Endothelial cell (in vitro differentiated cells): ENCODE results near the gene STIM1. TPM values are rescaled to one million over a fixed set of nuclear protein-coding genes. Genes with fewer than 3 reads are reported as not detected.

Experiments
- DNase-seq: peaks from one replicate; pipeline ENCODE4 v3.0.0; 2021; ENCODE audit warnings: low spot score
- H3K27ac Mint-ChIP-seq: one replicate; pipeline ENCODE4 v1.8.0; 2021; ENCODE audit warnings: mixed read lengths, inconsistent platforms; ENCODE audit not compliant: unreplicated experiment
- H3K27me3 Mint-ChIP-seq: one replicate; pipeline ENCODE4 v1.8.0; 2021; ENCODE audit warnings: mild to moderate bottlenecking, moderate library complexity, mixed read lengths, inconsistent platforms; ENCODE audit not compliant: unreplicated experiment
- H3K36me3 Mint-ChIP-seq: one replicate; pipeline ENCODE4 v1.8.0; 2021; ENCODE audit warnings: mild to moderate bottlenecking, low read depth, mixed read lengths, inconsistent platforms; ENCODE audit not compliant: unreplicated experiment
- H3K4me1 Mint-ChIP-seq: one replicate; pipeline ENCODE4 v1.8.0; 2021; ENCODE audit warnings: mild to moderate bottlenecking, mixed read lengths, inconsistent platforms; ENCODE audit not compliant: unreplicated experiment
- H3K4me3 Mint-ChIP-seq: one replicate; pipeline ENCODE4 v1.8.0; 2021; ENCODE audit warnings: mild to moderate bottlenecking, mixed read lengths, inconsistent platforms; ENCODE audit not compliant: unreplicated experiment
- H3K9me3 Mint-ChIP-seq: one replicate; pipeline ENCODE4 v1.8.0; 2021; ENCODE audit warnings: mixed read lengths, inconsistent platforms; ENCODE audit not compliant: unreplicated experiment
- total RNA-seq: library from RNA; stranded (reverse); fragmentation: NEBNext Ultra II Directional; extraction: Animal tissue kit (Norgen Biotek cat#: 25700); gene quantifications from one replicate; pipeline ENCODE4 v1.2.1, GENCODE V29; 2021; ENCODE audit not compliant: unreplicated experiment
- TF ChIP-seq, protein P1 (sequence below): fragments of 200-600 bp; sonication (generic); IDR thresholded peaks from one replicate; pipeline ENCODE4 v1.5.0; 2021; ENCODE audit warnings: antibody characterized with exemption; ENCODE audit not compliant: unreplicated experiment

STIM1 gene
- total RNA-seq, 1 donor from 2014 or later: 35.9 TPM

DNA sequence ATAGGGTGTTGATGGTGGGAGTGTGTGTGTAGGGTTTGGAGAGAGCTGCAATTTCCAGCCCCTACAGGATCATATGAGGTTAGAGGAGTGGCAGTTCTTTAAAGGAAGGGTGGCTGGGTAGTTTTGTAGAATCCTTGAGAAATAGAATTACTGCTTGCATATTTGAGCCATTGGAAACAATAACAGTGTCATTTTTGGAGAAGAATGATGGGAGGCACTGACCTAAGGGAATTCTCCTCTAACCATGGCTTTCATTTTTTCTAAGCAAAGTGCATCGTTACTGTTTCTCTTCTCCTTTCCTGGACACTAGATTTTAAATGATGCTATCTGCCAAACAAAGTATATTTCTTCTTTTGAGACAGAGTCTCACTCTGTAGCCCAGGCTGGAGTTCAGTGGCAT is 172.3 kb downstream of the STIM1 start:
- Mint-ChIP-seq H3K27me3 (no peaks in the 10 kb centered on the region), H3K9me3 (no peaks in the 10 kb centered on the region), H3K4me3 (no peak overlapping the region), H3K4me1 (peaks cover 17% of the 10 kb centered on the region), H3K27ac (no peak overlapping the region), H3K36me3 (no peaks in the 10 kb centered on the region)
- TF ChIP-seq, protein P1, sequence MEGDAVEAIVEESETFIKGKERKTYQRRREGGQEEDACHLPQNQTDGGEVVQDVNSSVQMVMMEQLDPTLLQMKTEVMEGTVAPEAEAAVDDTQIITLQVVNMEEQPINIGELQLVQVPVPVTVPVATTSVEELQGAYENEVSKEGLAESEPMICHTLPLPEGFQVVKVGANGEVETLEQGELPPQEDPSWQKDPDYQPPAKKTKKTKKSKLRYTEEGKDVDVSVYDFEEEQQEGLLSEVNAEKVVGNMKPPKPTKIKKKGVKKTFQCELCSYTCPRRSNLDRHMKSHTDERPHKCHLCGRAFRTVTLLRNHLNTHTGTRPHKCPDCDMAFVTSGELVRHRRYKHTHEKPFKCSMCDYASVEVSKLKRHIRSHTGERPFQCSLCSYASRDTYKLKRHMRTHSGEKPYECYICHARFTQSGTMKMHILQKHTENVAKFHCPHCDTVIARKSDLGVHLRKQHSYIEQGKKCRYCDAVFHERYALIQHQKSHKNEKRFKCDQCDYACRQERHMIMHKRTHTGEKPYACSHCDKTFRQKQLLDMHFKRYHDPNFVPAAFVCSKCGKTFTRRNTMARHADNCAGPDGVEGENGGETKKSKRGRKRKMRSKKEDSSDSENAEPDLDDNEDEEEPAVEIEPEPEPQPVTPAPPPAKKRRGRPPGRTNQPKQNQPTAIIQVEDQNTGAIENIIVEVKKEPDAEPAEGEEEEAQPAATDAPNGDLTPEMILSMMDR: no peak
- no peak for DNase-seq

DNA sequence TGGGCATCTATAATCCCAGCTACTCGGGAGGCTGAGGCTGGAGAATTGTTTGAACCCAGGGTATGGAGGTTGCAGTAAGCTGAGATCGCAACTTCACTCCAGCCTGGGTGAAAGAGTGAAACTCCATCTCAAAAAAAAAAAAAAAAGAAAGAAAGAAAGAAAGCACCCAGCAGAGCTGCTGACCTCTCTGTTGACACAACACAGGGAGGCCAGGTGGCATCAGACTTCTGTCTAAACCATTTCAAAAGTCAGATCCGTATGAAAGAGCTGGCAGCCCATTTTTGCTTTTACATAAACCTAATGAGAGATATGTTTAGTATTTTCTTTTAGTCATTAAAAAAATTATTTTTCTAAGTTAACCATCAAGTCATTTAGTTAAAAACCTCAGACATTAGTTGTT is 174.7 kb downstream of the STIM1 start:
- Mint-ChIP-seq H3K27ac (no peak overlapping the region), H3K27me3 (no peaks in the 10 kb centered on the region), H3K9me3 (no peaks in the 10 kb centered on the region), H3K4me1 (peaks cover 8% of the 10 kb centered on the region), H3K36me3 (peaks cover 4% of the 10 kb centered on the region), H3K4me3 (no peak overlapping the region)
- DNase-seq: no peak
- TF ChIP-seq, protein P1: no peak

DNA sequence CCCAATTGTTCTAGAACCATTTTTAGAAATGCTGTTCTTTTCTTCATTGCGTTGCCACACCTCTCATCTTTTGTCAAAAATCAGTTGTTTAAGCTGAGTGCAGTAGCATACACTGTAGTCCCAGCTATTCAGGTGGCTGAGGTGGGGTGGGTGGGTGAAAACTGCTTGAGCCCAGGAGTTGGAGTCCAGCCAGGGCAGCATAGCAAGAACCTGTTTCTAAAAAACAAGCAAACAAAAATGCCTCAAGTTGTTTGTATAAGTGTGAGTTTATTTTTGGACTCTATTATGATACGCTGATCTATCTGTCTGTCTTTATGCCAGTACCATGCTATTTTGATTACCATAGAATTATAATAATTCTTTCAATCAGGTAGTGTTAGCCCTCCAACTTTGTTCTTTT is 176.6 kb downstream of the STIM1 start:
- no peak for DNase-seq
- no peaks in the 10 kb centered on the region for H3K9me3 Mint-ChIP-seq
- TF ChIP-seq, protein P1: no peak
- peaks cover 4% of the 10 kb centered on the region for H3K36me3 Mint-ChIP-seq
- H3K4me3 Mint-ChIP-seq: no peak overlapping the region
- no peaks in the 10 kb centered on the region for H3K4me1 Mint-ChIP-seq
- H3K27me3 Mint-ChIP-seq: no peaks in the 10 kb centered on the region
- no peak overlapping the region for H3K27ac Mint-ChIP-seq

DNA sequence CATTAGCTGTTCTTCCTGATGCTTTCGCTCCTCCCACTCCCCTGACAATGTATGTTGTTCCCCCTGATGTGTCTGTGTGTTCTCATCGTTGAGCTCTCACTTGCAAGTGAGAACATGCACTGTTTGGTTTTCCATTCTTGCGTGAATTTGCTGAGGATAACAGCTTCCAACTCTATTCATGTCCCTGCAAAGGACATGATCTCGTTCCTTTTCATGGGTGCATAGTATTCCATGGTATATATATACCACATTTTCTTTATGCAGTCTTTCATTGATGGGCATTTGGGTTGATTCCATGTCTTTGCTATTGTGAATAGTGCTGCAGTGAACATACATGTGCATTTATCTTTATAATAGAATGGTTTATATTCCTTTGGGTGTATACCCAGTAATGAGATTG is 180.5 kb downstream of the STIM1 start:
- Mint-ChIP-seq H3K36me3 (peaks cover 4% of the 10 kb centered on the region), H3K4me1 (no peaks in the 10 kb centered on the region), H3K27me3 (no peaks in the 10 kb centered on the region), H3K9me3 (no peaks in the 10 kb centered on the region), H3K4me3 (no peak overlapping the region), H3K27ac (no peak overlapping the region)
- TF ChIP-seq, protein P1: no peak
- no peak for DNase-seq

DNA sequence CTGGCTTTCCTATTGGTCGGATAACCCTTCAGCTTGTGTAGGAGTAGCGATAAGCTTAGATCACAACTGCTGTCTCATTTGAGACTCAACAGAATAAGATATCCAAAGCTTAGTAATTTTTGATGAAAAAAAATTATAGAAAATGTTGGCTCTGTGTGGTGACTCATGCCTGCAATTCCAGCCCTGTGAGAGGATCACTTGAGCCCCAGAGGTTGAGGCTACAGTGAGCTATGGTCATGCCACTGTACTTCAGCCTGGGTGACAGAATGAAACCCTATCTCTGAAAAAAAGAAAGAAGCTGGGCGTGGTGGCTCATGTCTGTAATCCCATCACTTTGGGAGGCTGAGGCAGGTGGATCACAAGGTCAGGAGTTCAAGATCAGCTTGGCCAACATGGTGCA is 183.5 kb downstream of the STIM1 start:
- H3K36me3 Mint-ChIP-seq: no peaks in the 10 kb centered on the region

More for the DNA sequence above, 183.5 kb downstream of the STIM1 start:
- no peaks in the 10 kb centered on the region for H3K27me3 Mint-ChIP-seq
- no peak for DNase-seq
- H3K4me3 Mint-ChIP-seq: no peak overlapping the region
- TF ChIP-seq, protein P1: no peak
- H3K4me1 Mint-ChIP-seq: no peaks in the 10 kb centered on the region
- H3K27ac Mint-ChIP-seq: no peak overlapping the region
- H3K9me3 Mint-ChIP-seq: no peaks in the 10 kb centered on the region
